RCC 7860 (cell line): Measurements from ENCODE around the gene PTK6.

Experiments
- DNase-seq: peaks from one replicate; pipeline ENCODE4 v3.0.0-alpha.2; 2015; ENCODE audit warnings: low spot score
- FAIRE-seq: peaks from 2 replicates; lab custom pipeline; 2012; peaks lifted over from hg19 to GRCh38; lab: Jason Lieb, UNC

Gene PTK6

GRCh38 chr20:63533388-63533787 is 3.8 kb downstream of the PTK6 start:
- FAIRE-seq, result no peak

DNA sequence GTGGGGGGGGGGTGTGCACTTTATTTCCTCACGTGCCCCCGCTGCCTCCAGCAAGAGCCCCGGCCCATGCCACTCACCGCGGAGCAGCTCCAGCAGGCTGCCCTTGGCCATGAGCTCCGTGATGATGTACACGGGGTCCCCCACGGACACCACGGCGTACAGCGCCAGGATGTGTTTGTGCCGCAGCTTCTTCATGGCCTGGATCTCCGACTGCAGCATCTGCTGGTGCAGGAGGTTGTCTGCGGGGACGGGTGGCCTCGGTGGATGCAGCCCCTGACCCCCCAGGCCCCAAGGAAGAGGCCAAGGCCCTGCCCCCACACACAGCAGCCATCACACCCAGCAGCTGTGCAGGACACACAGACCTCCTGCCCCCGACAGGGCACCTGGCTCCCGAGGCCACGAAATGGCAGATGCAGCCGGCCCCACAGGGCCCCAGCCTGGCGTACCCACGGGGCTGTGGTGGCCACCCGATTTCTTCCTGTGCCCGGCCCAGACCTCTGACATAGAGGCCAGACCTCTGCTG is 4.7 kb downstream of the PTK6 start:
- FAIRE-seq (no peak), DNase-seq (no peak)

More at GRCh38 chr20:63533388-63533787, 3.8 kb downstream of the PTK6 start:
- no peak for DNase-seq

GRCh38 chr20:63531686-63532448 is 5.3 kb downstream of the PTK6 start:
- DNase-seq (no peak), FAIRE-seq (no peak)

DNA sequence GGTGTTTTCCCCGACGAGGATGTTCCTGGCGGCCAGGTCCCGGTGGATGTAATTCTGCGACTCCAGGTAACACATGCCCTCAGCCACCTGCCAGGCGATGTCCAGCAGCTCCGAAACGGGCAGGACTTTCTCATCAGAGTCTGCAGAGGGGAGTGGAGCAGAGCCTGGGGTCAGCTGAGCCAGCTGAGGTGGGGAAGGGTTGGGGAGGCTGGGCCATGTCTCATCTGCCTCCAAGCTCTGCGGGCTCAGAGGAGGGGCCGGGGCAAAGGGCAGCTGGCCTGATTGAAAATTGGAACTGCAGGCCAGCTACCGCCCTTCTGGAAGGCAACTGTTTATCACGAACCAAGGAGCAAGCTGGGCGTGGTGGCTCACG is 6.4 kb downstream of the PTK6 start:
- FAIRE-seq, result no peak

DNA sequence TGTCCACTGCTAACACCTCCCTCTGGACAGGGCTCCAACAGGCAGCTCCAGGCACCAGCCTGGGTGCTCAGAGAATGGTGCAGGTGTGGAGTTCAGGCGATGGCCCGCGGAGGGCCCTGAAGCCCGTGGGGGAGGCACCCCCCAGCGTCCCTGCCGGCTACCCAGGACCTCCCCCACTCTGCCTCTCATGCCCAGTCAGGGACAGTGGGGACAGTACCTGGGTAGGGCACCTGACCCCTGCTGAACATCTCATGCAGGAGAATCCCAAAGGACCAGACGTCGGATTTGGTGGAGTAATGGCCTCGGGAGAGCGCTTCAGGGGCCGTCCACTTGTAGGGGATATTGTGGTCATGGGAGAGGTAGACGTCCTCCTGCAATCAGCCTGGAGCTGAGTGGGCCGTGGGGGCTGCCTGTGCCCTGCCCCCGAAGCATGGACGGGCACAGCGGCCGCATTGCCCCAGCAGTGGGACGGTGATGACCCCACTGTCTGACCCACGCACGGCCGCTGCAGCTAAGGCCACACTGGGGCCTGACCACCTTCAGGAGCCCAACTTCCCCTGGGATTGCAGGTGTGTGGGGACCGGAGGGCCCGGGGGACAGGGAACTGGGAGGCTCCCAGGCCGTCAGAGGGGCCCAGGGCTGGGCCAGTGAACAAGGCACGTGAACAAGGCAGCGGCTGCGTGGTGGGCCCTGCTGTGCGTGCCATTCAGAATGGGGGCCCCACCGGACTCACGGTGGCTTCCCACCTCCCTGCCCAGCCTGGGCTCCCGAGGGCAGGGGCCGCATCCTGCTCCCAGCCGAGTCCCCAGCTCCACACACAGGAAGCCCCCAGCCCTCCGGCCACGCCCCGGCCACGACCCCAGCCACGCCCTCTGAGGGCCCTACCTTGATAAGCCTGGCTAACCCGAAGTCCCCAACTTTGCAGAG is 7.1 kb downstream of the PTK6 start:
- FAIRE-seq (no peak), DNase-seq (no peak)

More for the DNA sequence above, 6.4 kb downstream of the PTK6 start:
- DNase-seq, result no peak

- FAIRE-seq (no peak), DNase-seq (no peak)
Measured at GRCh38 chr20:63529180-63529860, 7.9 kb downstream of the PTK6 start.

DNA sequence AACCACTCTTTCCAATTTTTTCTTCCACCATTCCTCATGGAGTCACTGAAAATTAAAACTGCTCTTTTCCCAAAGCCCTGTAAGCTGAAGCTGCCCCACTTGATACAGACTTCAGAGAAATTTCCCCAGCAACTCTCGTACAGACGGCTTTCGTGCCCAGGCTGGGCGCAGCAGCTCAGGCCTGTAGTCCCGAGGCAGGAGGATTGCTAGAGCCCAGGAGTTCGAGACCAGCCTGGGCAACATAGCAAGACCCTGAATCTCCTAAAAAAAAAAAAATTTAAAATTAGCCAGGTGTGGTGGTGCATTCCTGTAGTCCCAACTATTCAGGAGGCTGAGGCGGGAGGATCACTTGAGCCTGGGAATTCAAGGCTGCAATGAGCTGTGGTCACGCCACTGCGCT is 10.0 kb downstream of the PTK6 start:
- FAIRE-seq (no peak), DNase-seq (no peak)

GRCh38 chr20:63525971-63526370 is 11.2 kb downstream of the PTK6 start:
- FAIRE-seq, result no peak

GRCh38 chr20:63525185-63525584 is 12.0 kb downstream of the PTK6 start:
- DNase-seq (no peak), FAIRE-seq (no peak)

More at GRCh38 chr20:63525971-63526370, 11.2 kb downstream of the PTK6 start:
- no peak for DNase-seq

DNA sequence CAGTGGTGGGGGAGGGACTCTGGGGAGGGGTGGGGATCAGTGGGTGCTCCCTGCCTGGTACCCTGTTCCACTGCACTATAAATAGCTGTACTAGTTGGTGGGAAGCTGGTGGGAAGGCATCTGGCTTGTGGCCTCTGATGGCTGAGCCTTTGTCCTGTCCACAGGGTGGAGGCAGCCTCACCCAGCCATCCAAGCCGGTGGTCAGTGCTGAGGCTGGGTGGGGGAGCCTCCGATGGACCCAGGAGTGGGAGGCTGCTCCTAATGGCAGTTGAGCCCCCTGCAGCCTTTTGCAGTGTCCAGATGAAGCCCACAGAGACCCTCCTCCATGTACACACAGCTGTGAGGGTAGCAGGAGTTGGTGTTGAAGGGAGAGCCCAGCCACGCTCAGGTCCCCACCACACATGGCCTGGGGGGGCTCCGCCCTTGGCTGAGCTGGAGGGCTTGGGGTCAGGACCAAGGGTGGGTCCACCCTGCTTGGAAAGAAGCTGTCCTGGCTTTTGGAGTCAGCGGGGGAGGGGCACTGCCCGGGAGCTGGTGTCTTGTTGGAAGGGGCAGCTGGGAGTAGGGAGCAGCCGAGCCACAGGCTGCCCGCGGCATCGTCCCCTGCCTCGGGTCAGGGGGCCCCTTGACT is 14.1 kb downstream of the PTK6 start:
- no peak for FAIRE-seq
- no peak for DNase-seq

- DNase-seq, result no peak
- no peak for FAIRE-seq
Measured at GRCh38 chr20:63522091-63522868, 14.9 kb downstream of the PTK6 start.

DNA sequence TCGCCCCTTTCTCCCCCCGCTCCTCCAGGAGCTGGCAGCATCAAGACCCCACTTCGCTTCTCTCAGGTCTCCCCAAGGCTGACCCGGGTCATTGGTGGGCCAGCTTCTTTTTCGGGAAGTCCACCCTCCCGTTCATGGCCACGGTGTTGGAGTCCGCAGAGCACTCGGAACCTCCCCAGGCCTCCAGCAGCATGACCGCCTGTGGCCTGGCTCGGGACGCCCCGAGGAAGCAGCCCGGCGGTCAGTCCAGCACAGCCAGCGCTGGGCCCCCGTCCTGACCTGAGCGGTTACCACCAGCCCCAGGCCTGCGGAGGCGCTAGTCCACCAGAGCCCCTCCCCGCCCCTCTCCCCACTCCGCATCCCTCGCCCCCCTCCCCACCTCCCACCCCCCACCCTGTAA is 15.6 kb downstream of the PTK6 start:
- FAIRE-seq (no peak), DNase-seq (no peak)

DNA sequence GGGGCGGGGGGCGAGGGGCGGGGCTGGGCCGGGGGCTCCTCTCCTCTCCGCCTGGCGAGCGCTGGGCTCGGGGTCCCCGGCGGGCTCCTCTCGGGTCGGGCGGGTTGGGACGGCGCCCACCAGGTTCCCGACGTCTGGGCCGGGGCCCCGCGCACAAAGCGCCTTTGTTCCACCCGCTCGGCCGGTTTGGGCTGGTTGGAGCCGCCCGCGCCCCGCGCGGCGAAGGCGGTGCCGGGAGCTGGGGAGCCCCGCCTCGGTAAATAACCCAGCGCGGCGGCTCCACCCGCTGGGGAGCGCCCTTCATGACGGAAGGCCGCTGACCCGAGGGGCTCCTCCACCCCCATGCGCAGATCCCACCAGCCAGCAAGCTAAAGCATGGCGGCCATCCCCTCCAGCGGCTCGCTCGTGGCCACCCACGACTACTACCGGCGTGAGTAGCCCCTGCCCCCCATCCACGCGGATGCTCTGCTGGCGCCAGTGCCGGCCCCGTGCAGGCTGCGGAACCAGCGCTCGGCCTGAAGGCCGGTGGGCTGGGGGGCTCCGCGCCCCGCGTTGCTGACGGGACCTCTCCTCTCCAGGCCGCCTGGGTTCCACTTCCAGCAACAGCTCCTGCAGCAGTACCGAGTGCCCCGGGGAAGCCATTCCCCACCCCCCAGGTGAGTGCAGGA is 16.1 kb downstream of the PTK6 start:
- peak; percentile 40 for DNase-seq
- no peak for FAIRE-seq

GRCh38 chr20:63520504-63520933 is 16.7 kb downstream of the PTK6 start, which contains the start of gene PPDPF:
Gene PPDPF, plus strand, starts transcription at chr20:63520765. Its CDS starts 544 bp downstream, at chr20:63521309.
- DNase-seq, result peak; percentile 58

DNA sequence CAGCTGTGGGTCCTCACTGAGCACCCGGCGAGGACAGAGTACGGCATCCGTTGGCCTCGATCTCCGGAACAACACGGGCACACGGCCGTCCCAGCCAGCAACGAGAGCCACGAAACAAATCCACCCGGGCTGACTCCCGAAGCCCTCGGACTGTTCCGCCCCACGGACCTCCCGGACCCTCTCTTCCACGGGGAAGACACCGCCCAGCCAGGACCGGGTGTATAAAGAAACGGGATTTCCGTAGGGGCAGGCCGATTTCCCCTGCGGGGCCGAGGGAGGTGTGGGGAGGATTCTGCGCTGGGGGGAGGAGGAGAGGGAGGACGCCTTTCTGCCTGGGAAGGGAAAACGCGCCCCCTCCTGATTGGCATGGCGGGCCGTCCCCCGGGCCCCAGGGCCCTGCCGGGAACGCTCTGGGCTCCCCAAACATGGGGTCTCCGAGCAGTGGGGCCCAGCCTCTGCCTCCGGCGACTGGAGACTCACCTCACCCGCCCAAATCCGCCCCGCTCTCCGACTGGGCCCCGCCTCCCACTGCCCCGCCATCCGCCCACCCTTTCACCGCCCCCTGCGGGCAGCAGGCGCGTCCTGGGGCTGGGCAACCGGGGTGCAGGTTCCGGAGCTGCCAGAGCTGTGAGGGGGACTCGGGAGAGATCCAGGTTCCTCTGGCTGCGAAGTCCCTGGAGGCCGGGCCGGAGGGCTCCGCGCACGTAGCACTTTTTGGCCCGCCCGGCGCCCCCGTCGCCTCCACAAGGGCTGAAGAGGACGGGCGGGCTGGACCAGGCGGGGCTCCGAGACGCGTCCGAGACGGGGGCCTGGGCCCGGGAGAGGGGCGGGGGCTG is 17.3 kb downstream of the PTK6 start:
- DNase-seq (no peak), FAIRE-seq (no peak)

More at GRCh38 chr20:63520504-63520933, 16.7 kb downstream of the PTK6 start, which contains the start of gene PPDPF:
- no peak for FAIRE-seq

GRCh38 chr20:63518946-63519667 is 18.1 kb downstream of the PTK6 start:
- DNase-seq (no peak), FAIRE-seq (no peak)

DNA sequence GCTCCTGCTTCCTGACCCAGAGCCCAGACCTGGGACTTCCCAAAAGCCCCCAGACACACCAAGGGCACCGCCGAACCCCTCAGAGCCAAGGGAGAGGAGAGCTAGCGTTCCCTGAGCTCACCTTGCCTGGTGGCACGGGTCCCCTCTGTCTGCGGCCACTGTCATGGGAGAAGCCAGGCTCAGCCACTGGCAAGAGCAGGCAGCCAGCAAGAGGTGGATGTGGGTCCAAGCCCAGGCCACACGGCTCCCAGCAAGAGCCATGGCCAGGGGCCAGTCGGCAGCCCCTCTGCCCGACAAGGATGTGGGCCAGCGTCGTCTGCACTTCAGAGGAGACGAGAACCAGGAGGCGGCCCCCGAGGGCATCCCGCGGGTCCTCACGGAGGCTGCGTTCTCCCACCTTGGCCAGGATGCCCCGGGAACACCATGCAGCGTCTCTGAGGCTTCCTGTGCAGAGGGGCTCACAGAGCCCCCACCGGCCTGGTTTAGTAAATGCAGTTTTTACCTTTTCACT is 18.8 kb downstream of the PTK6 start:
- FAIRE-seq (no peak), DNase-seq (no peak)
